ENCODE measurements around the gene FAXDC2. TPM values are rescaled to one million over a fixed set of nuclear protein-coding genes. Genes with fewer than 3 reads are reported as not detected.

FAXDC2 gene
- total and polyA plus RNA-seq, 9 of the 15 experiments (the other 6 are each of a cell fraction or from before 2014, with no cell fraction given): 2.4 to 30.0 (median 9.9) TPM

DNA sequence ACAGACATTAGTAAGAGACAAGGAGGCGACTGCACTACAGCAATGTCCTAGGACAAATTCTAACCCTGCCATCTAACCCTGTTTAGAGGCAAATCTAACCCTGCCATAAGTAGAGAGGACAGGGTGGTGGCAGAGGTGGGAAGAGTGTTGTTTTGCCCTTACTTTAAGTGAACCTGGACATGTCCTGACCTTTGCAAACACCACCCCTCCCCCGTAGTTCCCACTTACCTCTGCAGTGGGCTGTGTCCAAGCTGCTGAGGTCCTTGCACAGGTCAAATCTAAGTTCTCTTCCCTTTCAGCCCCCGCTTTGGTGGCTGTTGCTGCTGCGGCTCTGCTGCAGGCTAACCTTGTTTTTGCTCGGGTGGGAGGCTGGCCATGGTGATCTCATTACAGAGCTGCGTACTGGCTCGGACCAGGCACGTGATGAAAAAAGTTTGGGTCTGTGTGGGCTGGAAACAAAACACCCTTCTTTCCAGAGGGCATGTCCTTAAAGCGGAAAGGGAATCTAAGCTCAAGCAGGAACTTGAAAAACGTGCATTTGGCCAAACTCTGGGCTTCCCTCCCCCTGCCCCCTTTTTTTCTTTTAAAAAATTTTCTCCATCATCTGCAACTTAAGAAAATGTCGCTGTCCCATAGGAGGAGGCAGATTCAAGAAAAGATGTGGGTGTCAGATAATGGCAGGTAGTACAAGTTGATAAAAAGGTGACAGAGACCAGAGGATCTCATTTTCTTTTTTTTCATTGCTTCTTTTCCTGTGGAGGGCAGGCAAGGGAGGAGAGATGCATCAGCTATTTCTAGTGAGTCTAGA lies at the start of gene FAXDC2 (continued):
- TF ChIP-seq, protein P1, sequence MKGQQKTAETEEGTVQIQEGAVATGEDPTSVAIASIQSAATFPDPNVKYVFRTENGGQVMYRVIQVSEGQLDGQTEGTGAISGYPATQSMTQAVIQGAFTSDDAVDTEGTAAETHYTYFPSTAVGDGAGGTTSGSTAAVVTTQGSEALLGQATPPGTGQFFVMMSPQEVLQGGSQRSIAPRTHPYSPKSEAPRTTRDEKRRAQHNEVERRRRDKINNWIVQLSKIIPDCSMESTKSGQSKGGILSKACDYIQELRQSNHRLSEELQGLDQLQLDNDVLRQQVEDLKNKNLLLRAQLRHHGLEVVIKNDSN (CRISPR knock-in tag; IDR thresholded peaks at IDR 0.05): peak; percentile 90
- TF ChIP-seq ZBTB33 (CRISPR knock-in tag; IDR thresholded peaks at IDR 0.05): no peak
- peak; percentile 73 for TF ChIP-seq ATF3 (IDR thresholded peaks at IDR 0.05)
- TF ChIP-seq ATF3 (CRISPR knock-in tag; conservative IDR thresholded peaks at IDR 0.05): no peak
- no peak for TF ChIP-seq CTCFL (IDR thresholded peaks at IDR 0.05; ENCODE audit: borderline replicate concordance, insufficient read depth, low read depth, low read length, poor library complexity, severe bottlenecking)
- TF ChIP-seq CEBPB (tag; IDR thresholded peaks at IDR 0.05): no peak
- TF ChIP-seq EGR1 (conservative IDR thresholded peaks at IDR 0.05): peak; percentile 63
- no peak for TF ChIP-seq MCM5 (IDR thresholded peaks at IDR 0.05; ENCODE audit: low read depth)
- TF ChIP-seq PPARD (CRISPR knock-in tag; IDR thresholded peaks at IDR 0.05): no peak
- no peak for TF ChIP-seq ZBTB34 (CRISPR knock-in tag; IDR thresholded peaks at IDR 0.05)
- TF ChIP-seq ARID1B (IDR thresholded peaks at IDR 0.05): 0 out of 2 replicates have a peak, but pooled peaks have one; percentile 3
- TF ChIP-seq ZBTB7A (IDR thresholded peaks at IDR 0.05; ENCODE audit: borderline replicate concordance, control insufficient read depth, low read depth, low read length): no peak
- no peak for TF ChIP-seq OTX1 (CRISPR knock-in tag; IDR thresholded peaks at IDR 0.05)
- TF ChIP-seq CREB5 (CRISPR knock-in tag; IDR thresholded peaks at IDR 0.05): no peak
- no peak for TF ChIP-seq MYC (IDR thresholded peaks at IDR 0.05; ENCODE audit: low read depth, low read length)
- TF ChIP-seq MYC (CRISPR knock-in tag; IDR thresholded peaks at IDR 0.05; ENCODE audit: borderline replicate concordance, low read depth): no peak
- TF ChIP-seq L3MBTL2 (IDR thresholded peaks at IDR 0.05): peak; percentile 27; the same call in 1 of the 2 replicates
- TF ChIP-seq NRF1 (conservative IDR thresholded peaks at IDR 0.05 in 1 of 2, IDR thresholded peaks at IDR 0.05 in 1 of 2): peak; percentile 36 to 41; a peak in 2 of 4 replicates

All from K562 (cell line).